HepG2 (cell line): ENCODE results near the gene ZNF451. TPM values are rescaled to one million over a fixed set of nuclear protein-coding genes. Genes with fewer than 3 reads are reported as not detected.

Source experiments
- ASH2L ChIP-seq: fragments of 300-600, 200-600 bp; sonication (generic); IDR thresholded peaks from 2 replicates; pipeline ENCODE4 v1.7.0; 2017; ENCODE audit warnings: low read depth, mild to moderate bottlenecking, moderate library complexity, mixed read lengths, low read length; ENCODE audit not compliant: insufficient read length
- FOSL1 ChIP-seq: sonication (generic); formaldehyde crosslinking; IDR thresholded peaks from 2 replicates; pipeline ENCODE4 v1.9.0; 2021; ENCODE audit warnings: missing genetic modification reagents, borderline replicate concordance
- FOXA1 ChIP-seq, 2 experiments: fragments of 450-650 bp in 1 of 2; sonication (generic) in 1 of 2; formaldehyde crosslinking in 1 of 2; IDR thresholded peaks; 2 replicates each; pipeline versions ENCODE4 v1.4.0 to v1.6.1; 2016 to 2020; ENCODE audit warnings: missing genetic modification reagents in 1 of 2
- JDP2 ChIP-seq: sonication (generic); formaldehyde crosslinking; IDR thresholded peaks from 2 replicates; pipeline ENCODE4 v1.8.1; 2022; ENCODE audit warnings: missing genetic modification reagents, borderline replicate concordance
- NCOR1 ChIP-seq: fragments of 200-600 bp; sonication (generic); IDR thresholded peaks from 2 replicates; pipeline ENCODE4 v1.7.0; 2017; ENCODE audit warnings: antibody characterized with exemption, low read length, borderline replicate concordance
- NFATC3 ChIP-seq: sonication (generic); formaldehyde crosslinking; IDR thresholded peaks from 2 replicates; pipeline ENCODE4 v1.5.1; 2020; ENCODE audit warnings: mild to moderate bottlenecking, missing genetic modification reagents
- PAF1 ChIP-seq: IDR thresholded peaks from 2 replicates; pipeline ENCODE4 v1.6.1; 2016; ENCODE audit warnings: missing genetic modification reagents, missing compliant biosample characterization
- SOX13 ChIP-seq, 3 experiments: fragments of 450-650 bp in 1 of 3; sonication (generic) in 1 of 3; formaldehyde crosslinking in 1 of 3; IDR thresholded peaks in 2 of 3; conservative IDR thresholded peaks in 1 of 3; 2 replicates each; pipeline versions ENCODE4 v1.5.0 to v1.6.1; 2016 to 2020; ENCODE audit warnings: antibody characterized with exemption in 1 of 3, mild to moderate bottlenecking in 1 of 3, missing compliant biosample characterization in 1 of 3, missing genetic modification reagents in 1 of 3, moderate library complexity in 1 of 3
- SOX6 ChIP-seq, 2 experiments: fragments of 450-650 bp in 1 of 2; sonication (generic) in 1 of 2; formaldehyde crosslinking in 1 of 2; IDR thresholded peaks; 2 replicates each; pipeline versions ENCODE4 v1.4.0 to v1.6.1; 2017 to 2020; ENCODE audit warnings: antibody characterized with exemption in 1 of 2, mild to moderate bottlenecking in 1 of 2, missing genetic modification reagents in 1 of 2
- ZNF644 ChIP-seq: IDR thresholded peaks from 2 replicates; pipeline ENCODE4 v1.6.1; 2016; ENCODE audit warnings: low read depth
- polyA plus RNA-seq, 8 experiments: library from polyadenylated mRNA; depleted of rRNA in 3 of 8; stranded (reverse) in 7 of 8; unstranded in 1 of 8; fragments of >200 nt; fragmentation: Illumina TruSeq in 4 of 8; extraction: Trizol in 4 of 8; gene quantifications; 2 replicates each; pipeline versions ENCODE4 v1.2.1 to v1.2.3, GENCODE V29; 2011 to 2016; ENCODE audit warnings: low read depth in 4 of 8, missing spikeins in 1 of 8, mixed read lengths in 1 of 8; ENCODE audit not compliant: insufficient read depth in 1 of 8
- total RNA-seq, 5 experiments: library from RNA; depleted of rRNA; stranded (reverse); fragments of >200 nt; fragmentation: Illumina TruSeq; extraction: Trizol; gene quantifications; 2 replicates each; pipeline ENCODE4 v1.2.3, GENCODE V29; 2016; ENCODE audit warnings: low read depth in 1 of 5
- TF ChIP-seq, protein P1 (sequence below): sonication (generic); formaldehyde crosslinking; IDR thresholded peaks from 2 replicates; pipeline ENCODE4 v1.8.0; 2022; ENCODE audit warnings: low read depth, missing genetic modification reagents
- TF ChIP-seq, protein P2 (sequence below): sonication (generic); formaldehyde crosslinking; IDR thresholded peaks from 2 replicates; pipeline ENCODE4 v1.8.0; 2022; ENCODE audit warnings: mild to moderate bottlenecking, missing genetic modification reagents, moderate library complexity
- TF ChIP-seq, protein P3 (sequence below): sonication (generic); formaldehyde crosslinking; IDR thresholded peaks from 2 replicates; pipeline ENCODE4 v1.4.0; 2020; ENCODE audit warnings: missing genetic modification reagents
- TF ChIP-seq, protein P4 (sequence below): IDR thresholded peaks from 2 replicates; pipeline ENCODE4 v1.6.1; 2016; ENCODE audit warnings: mild to moderate bottlenecking

ZNF451 gene
- total and polyA plus RNA-seq, 2 of the 13 experiments (the other 11 are each of a cell fraction or from before 2014, with no cell fraction given), result 32.1 to 65.7 TPM

DNA sequence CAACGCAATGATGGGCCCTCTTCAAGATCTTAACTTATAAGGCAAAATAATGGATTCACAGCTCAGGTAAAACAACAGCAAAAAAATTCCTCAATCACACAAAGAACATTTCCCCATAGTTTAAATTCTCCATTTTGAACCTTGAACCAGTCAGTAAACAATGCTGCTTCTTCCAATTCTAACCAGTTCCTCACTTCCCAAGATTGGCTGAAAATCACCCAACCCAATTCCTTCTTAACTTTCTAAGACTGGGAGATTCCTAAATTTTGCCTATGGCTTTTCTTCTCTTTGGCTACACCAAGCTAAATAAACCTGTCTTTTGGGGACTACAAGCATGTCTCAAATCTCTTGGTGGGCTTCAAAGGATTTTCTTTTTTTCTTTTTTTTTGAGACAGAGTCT is 3.1 kb upstream of the ZNF451 start (continued):
- TF ChIP-seq, protein P1, sequence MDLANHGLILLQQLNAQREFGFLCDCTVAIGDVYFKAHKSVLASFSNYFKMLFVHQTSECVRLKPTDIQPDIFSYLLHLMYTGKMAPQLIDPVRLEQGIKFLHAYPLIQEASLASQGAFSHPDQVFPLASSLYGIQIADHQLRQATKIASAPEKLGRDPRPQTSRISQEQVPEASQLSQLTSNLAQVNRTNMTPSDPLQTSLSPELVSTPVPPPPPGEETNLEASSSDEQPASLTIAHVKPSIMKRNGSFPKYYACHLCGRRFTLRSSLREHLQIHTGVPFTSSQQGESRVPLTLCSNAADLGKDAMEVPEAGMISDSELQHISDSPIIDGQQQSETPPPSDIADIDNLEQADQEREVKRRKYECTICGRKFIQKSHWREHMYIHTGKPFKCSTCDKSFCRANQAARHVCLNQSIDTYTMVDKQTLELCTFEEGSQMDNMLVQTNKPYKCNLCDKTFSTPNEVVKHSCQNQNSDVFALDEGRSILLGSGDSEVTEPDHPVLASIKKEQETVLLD, result no peak
- TF ChIP-seq ZNF644 (0 out of 2 replicates have a peak, but pooled peaks have one; percentile 46), SOX6 (IDR thresholded peaks at IDR 0.05) (no peak), SOX6 (CRISPR knock-in tag; IDR thresholded peaks at IDR 0.05) (peak; percentile 61), JDP2 (no peak), PAF1 (CRISPR knock-in tag) (no peak), FOSL1 (CRISPR knock-in tag) (no peak), NCOR1 (peak; percentile 36; the same call in 1 of the 2 replicates), NFATC3 (CRISPR knock-in tag) (no peak), FOXA1 (IDR thresholded peaks at IDR 0.05) (no peak), FOXA1 (CRISPR knock-in tag; IDR thresholded peaks at IDR 0.05) (peak; percentile 46; the same call in 1 of the 2 replicates), SOX13 (IDR thresholded peaks at IDR 0.05) (no peak), SOX13 (CRISPR knock-in tag; conservative IDR thresholded peaks at IDR 0.05 in 1 of 2, IDR thresholded peaks at IDR 0.05 in 1 of 2) (peak in 1 of 2 experiments; percentile 74; a peak in 1 of 4 replicates), ASH2L (peak; percentile 86)
- TF ChIP-seq, protein P2, sequence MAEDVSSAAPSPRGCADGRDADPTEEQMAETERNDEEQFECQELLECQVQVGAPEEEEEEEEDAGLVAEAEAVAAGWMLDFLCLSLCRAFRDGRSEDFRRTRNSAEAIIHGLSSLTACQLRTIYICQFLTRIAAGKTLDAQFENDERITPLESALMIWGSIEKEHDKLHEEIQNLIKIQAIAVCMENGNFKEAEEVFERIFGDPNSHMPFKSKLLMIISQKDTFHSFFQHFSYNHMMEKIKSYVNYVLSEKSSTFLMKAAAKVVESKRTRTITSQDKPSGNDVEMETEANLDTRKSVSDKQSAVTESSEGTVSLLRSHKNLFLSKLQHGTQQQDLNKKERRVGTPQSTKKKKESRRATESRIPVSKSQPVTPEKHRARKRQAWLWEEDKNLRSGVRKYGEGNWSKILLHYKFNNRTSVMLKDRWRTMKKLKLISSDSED (CRISPR knock-in tag), result no peak
- TF ChIP-seq, protein P3, sequence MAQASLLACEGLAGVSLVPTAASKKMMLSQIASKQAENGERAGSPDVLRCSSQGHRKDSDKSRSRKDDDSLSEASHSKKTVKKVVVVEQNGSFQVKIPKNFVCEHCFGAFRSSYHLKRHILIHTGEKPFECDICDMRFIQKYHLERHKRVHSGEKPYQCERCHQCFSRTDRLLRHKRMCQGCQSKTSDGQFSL (CRISPR knock-in tag), result no peak
- TF ChIP-seq, protein P4, sequence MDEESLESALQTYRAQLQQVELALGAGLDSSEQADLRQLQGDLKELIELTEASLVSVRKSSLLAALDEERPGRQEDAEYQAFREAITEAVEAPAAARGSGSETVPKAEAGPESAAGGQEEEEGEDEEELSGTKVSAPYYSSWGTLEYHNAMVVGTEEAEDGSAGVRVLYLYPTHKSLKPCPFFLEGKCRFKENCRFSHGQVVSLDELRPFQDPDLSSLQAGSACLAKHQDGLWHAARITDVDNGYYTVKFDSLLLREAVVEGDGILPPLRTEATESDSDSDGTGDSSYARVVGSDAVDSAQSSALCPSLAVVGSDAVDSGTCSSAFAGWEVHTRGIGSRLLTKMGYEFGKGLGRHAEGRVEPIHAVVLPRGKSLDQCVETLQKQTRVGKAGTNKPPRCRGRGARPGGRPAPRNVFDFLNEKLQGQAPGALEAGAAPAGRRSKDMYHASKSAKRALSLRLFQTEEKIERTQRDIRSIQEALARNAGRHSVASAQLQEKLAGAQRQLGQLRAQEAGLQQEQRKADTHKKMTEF (CRISPR knock-in tag), result peak; percentile 43; the same call in 1 of the 2 replicates
